ENCODE results near the gene MDM2.

The MDM2 gene

GRCh38 chr12:68854078-68854468 lies 46.1 kb downstream of the MDM2 start:
- no peak for DNase-seq

- DNase-seq: no peak
Observed at GRCh38 chr12:68854554-68854953, 46.6 kb downstream of the MDM2 start.

- DNase-seq: no peak
Observed at GRCh38 chr12:68855111-68855510, 47.1 kb downstream of the MDM2 start.

- DNase-seq: no peak
Observed at GRCh38 chr12:68855771-68856170, 47.8 kb downstream of the MDM2 start.

- peak in 1 of 2 donors; percentile 17 for DNase-seq
Observed at GRCh38 chr12:68856510-68856909, 48.5 kb downstream of the MDM2 start.

- DNase-seq: no peak
Observed at GRCh38 chr12:68861890-68862289, 53.9 kb downstream of the MDM2 start.

- no peak for DNase-seq
Observed at GRCh38 chr12:68863109-68863770, 55.3 kb downstream of the MDM2 start.

GRCh38 chr12:68863886-68864454 lies 56.0 kb downstream of the MDM2 start:
- peak in 1 of 2 donors; percentile 26 for DNase-seq

- DNase-seq: no peak
Observed at GRCh38 chr12:68864604-68865003, 56.6 kb downstream of the MDM2 start.

- DNase-seq: no peak
Observed at GRCh38 chr12:68865399-68866164, 57.6 kb downstream of the MDM2 start.

- DNase-seq: no peak
Observed at GRCh38 chr12:68866950-68867349, 59.0 kb downstream of the MDM2 start.

GRCh38 chr12:68867606-68868005 lies 59.6 kb downstream of the MDM2 start:
- DNase-seq: no peak

- DNase-seq: no peak
Observed at GRCh38 chr12:68868043-68868790, 60.2 kb downstream of the MDM2 start.

- no peak for DNase-seq
Observed at GRCh38 chr12:68870011-68870410, 62.0 kb downstream of the MDM2 start.

GRCh38 chr12:68870443-68870842 lies 62.5 kb downstream of the MDM2 start:
- no peak for DNase-seq

GRCh38 chr12:68871396-68871795 lies 63.4 kb downstream of the MDM2 start:
- DNase-seq: no peak

- DNase-seq: no peak
Observed at GRCh38 chr12:68871921-68872320, 63.9 kb downstream of the MDM2 start.

GRCh38 chr12:68873316-68873715 lies 65.3 kb downstream of the MDM2 start:
- DNase-seq: no peak

- peak; percentile 11 to 31 for DNase-seq
Observed at GRCh38 chr12:68876461-68876860, 68.5 kb downstream of the MDM2 start.

- no peak for DNase-seq
Observed at GRCh38 chr12:68877583-68877982, 69.6 kb downstream of the MDM2 start.

GRCh38 chr12:68878283-68878682 lies 70.3 kb downstream of the MDM2 start:
- no peak for DNase-seq

GRCh38 chr12:68878846-68879245 lies 70.9 kb downstream of the MDM2 start:
- no peak for DNase-seq

GRCh38 chr12:68880660-68881325 lies 72.8 kb downstream of the MDM2 start:
- DNase-seq: no peak
